Testis (tissue), 2 donors: ENCODE data around the gene PARVB.

Experiments used
- POLR2A ChIP-seq: fragments of 450-650 bp; IDR thresholded peaks from one replicate; pipeline ENCODE4 v1.6.1; 2017; ENCODE audit warnings: antibody characterized with exemption, mild to moderate bottlenecking, moderate library complexity
- TF ChIP-seq, protein P1 (sequence below), 3 experiments: fragments of 450-650 bp in 2 of 3; fragments of 200-600 bp in 1 of 3; sonication (generic) in 1 of 3; IDR thresholded peaks; one replicate each; pipeline ENCODE4 v1.5.1; 2016 to 2019; ENCODE audit warnings: antibody characterized with exemption in 3 of 3, mild to moderate bottlenecking in 2 of 3, moderate library complexity in 1 of 3

DNA sequence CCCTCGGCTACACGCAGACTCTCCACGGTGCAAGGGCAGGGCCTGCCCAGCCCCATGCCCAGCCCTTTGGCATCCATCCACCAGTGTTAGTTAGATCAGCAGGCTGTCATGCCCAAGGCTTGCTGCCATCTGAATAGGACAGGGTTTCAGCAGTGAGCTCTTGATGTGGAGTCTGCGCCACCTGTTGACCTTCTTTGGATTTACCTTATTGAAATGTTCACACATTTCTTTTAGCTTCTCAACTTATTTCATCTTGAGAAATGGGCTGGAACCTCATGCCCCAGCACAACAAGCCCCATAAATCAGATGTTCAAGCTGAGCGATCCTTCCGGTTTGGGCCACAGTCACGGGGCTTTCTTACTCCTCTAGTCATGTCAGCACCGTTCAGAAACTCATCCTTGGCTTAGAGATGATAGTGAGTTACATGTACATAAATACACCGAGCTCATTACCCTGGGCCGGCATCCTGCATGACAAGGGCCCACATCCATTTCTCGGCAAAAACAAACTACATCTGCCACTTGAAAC lies 61.7 kb downstream of the PARVB start:
- TF ChIP-seq, protein P1, sequence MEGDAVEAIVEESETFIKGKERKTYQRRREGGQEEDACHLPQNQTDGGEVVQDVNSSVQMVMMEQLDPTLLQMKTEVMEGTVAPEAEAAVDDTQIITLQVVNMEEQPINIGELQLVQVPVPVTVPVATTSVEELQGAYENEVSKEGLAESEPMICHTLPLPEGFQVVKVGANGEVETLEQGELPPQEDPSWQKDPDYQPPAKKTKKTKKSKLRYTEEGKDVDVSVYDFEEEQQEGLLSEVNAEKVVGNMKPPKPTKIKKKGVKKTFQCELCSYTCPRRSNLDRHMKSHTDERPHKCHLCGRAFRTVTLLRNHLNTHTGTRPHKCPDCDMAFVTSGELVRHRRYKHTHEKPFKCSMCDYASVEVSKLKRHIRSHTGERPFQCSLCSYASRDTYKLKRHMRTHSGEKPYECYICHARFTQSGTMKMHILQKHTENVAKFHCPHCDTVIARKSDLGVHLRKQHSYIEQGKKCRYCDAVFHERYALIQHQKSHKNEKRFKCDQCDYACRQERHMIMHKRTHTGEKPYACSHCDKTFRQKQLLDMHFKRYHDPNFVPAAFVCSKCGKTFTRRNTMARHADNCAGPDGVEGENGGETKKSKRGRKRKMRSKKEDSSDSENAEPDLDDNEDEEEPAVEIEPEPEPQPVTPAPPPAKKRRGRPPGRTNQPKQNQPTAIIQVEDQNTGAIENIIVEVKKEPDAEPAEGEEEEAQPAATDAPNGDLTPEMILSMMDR (IDR thresholded peaks at IDR 0.05), result peak in 2 of 3 experiments; percentile 27 to 42
- TF ChIP-seq POLR2A, result no peak
